GM21576 (cell line): ENCODE results near the gene BRD1.
A peak's percentile ranks its signal among the peaks of the same experiment; 100 is the strongest.
"Not testable (repeated sequence)": the region's sequence is repeated elsewhere in the genome, so short reads cannot be mapped to it uniquely, and the experiment has no call there.

Experiments used
- ATAC-seq: cut with Tn5 transposase; IDR thresholded peaks from one replicate; pipeline ENCODE4 v1.9.1; 2021; ENCODE audit warnings: mild to moderate bottlenecking, moderate library complexity; ENCODE audit not compliant: unreplicated experiment

Gene BRD1

GRCh38 chr22:49853981-49854831 is 26.5 kb upstream of the BRD1 start:
- peak; percentile 27 for ATAC-seq

GRCh38 chr22:49852898-49853894 is 25.5 kb upstream of the BRD1 start, which contains the start of gene ZBED4:
Gene ZBED4 (plus strand): TSS chr22:49853844. CDS start chr22:49883663, 29,819 bp downstream.
- ATAC-seq: peak; percentile 61

GRCh38 chr22:49852568-49852897 is 24.9 kb upstream of the BRD1 start:
- ATAC-seq: not testable (repeated sequence)

- ATAC-seq: no peak
Measured at GRCh38 chr22:49850959-49851802, 23.5 kb upstream of the BRD1 start.

GRCh38 chr22:49850021-49850911 is 22.6 kb upstream of the BRD1 start:
- ATAC-seq: no peak

- no peak for ATAC-seq
Measured at GRCh38 chr22:49849161-49850020, 21.7 kb upstream of the BRD1 start.

DNA sequence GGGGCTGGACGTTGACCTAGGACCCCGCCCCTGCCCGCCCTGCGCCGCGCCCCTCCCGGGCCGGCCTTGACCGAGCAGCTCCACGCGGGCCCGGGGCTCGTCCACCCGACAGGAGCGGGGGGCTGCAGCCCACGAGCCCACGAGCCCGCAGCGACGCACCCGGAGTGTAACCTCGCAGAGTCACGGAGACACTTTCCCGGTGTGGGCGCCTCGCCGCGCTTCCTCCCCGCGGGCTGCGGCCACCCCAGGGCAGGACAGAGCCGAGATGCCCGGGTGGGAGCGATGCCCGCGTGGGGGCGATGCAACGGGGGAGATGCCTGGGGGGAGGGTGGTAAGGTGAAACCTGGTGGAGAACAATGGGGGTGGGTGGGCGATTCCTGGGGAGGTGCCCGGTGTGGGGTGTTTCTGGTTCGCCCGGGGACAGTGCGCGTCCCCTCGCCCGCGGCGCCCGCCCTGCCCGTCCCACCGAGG is 21.1 kb upstream of the BRD1 start:
- ATAC-seq: no peak

- ATAC-seq: no peak
Measured at GRCh38 chr22:49847751-49848689, 20.3 kb upstream of the BRD1 start.

DNA sequence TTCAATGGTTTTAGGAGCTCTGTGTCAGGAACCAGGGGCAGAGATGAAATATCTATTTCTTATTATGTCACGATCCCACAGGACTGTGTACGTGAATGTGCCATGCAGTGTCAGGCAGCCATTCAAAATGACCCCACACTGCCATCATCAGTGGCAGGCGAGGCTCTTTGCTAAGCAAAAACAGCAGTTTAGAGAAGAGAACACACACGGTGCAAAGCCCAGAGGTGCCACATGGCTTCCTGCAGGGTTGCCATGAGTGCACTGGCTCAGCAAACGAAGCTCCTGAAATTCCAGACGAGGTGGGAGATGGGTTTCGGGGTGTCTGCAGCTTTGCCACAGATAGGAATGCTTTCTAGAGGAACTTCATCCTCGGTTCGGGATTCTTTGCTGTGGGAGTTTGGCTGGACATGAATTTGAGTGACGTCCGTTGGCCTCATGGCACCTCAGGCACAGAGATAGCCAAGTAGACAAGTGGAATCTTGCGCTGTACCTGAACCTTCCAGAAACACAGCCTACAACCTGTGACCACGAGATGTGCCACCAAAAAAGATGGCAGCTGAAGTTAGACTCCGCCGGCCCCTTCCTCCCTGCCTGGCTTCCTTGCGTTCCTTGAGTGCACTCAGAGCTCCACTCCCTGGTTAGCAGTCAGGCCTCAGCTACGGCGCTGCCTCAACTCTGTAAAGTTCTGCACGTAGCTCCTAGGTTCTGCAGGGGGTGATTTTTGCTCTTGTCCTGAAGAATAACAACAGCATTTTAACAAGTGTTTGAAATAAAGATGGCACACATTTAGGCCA is 18.2 kb upstream of the BRD1 start:
- ATAC-seq: no peak

DNA sequence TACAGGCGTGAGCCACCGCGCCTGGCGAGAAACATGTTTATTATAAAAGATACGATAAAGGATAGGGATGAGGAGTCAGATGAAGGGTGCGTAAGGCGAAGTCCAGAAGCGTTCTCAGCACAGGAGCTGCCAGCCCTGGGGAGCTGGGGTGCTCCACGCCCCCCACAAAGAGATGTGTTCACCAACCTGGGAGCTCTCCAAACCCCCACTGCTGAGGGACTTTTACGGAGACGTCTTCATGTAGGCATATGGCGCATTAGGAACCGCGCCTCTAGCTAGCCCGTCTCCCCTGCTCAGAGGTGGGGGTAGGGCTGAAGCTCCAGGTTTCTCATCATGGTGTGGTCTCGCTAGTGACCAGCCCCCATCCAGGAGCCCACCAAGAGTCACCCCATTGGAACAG is 17.6 kb upstream of the BRD1 start:
- no peak for ATAC-seq

DNA sequence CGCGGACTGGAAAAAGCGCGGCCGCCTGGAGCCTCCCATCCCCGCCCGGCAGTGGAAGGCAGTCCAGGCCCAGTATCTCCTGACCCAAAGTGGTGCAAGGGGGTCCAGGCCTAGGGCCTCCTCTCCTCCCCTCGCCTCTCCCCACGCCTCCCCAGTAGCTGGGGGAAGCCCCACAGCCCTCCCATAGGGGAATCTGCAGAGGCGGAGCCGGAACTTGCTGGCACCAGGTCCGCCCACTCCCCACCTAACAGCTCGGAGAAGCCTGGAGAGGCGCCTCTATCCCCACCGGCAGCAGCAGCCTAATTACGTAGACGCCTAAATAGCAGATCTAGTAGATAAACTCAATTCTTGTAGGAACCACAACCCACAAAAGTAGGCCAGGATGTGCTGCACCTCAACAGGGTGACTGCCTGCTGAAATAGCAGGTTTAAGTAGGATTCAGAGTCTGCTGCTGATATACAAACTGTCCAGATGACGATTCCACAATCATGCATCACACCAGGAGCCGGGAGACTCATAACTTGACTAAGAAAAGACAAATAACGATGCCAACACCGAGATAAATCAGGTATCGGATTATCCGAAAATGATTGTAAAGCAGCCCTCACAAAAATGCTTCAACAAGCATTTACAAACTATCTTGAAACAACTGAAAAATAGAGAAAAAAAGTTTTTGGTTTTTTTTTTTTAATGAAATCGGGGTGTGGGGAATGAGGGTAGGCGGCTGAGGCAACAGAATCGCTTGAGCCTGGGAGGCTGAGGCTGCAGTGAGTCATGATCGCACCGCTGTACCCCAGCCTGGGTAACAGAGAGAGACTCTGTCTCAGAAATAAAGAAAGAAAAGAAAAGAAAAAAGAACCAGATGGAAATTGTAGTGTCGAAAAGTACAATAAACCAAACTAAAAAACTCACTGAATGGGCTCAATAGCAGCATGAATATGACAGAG is 11.4 kb upstream of the BRD1 start:
- ATAC-seq: no peak

DNA sequence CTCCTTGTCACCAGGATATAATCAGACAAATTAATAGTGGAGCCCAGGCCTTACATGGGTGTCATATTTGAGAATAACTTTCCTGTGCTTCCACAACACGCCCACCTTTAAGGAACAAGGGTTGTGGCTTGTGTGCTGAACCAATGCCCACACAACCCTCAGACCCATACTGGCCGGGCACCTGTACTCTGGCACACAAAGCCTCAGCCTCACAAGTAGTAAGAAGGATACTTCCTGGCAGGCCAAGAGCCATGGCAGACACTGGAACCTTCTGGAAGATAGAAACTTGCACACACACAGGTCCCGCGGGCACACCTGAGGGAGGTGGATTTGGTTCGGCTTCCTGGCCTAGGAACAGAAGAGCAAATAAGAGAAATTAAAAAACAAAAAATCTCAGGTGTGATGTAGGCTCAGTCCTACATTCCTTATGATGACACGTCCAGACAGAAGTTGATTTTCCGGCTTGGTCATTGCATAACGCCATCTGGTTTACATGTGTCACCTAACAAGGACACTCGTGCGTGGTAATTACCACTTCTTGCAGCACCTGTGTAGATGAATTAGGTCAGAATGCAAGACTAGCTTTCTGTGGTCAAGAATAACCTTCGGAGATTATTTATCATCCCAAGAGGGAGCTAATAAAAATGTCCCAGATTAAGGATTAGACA is 5.8 kb upstream of the BRD1 start:
- ATAC-seq: no peak

- ATAC-seq: no peak
Measured at GRCh38 chr22:49829044-49829853, 1.6 kb upstream of the BRD1 start.

- no peak for ATAC-seq
Measured at GRCh38 chr22:49828599-49828965, 909 bp upstream of the BRD1 start.
